HEK293T (cell line): Measurements from ENCODE around the gene ITGB5.
A peak's percentile ranks its signal among the peaks of the same experiment; 100 is the strongest.

Source experiments
- CTCF ChIA-PET: fragments of 350-600 bp; formaldehyde crosslinking; extraction: SDS; loops from one replicate; lab custom pipeline; 2021; ENCODE audit warnings: antibody characterized with exemption, inconsistent platforms; lab: Yijun Ruan, JAX
- POLR2A ChIA-PET: fragments of 350-600 bp; formaldehyde crosslinking; extraction: SDS; loops from one replicate; lab custom pipeline; 2020; ENCODE audit warnings: antibody characterized with exemption, inconsistent platforms; lab: Yijun Ruan, JAX
- DNase-seq: peaks from one replicate; pipeline ENCODE4 v3.0.0; 2012; ENCODE audit warnings: mixed read lengths; ENCODE audit errors: extremely low spot score
- ARNT ChIP-seq: fragments of 450-650 bp; IDR thresholded peaks from 2 replicates; pipeline ENCODE4 v1.6.1; 2017; ENCODE audit warnings: mild to moderate bottlenecking
- BHLHE40 ChIP-seq: fragments of 450-650 bp; IDR thresholded peaks from 2 replicates; pipeline ENCODE4 v1.6.1; 2016; ENCODE audit warnings: mild to moderate bottlenecking, moderate library complexity, borderline replicate concordance
- CTBP1 ChIP-seq: fragments of 450-650 bp; IDR thresholded peaks from 2 replicates; pipeline ENCODE4 v1.6.1; 2016; ENCODE audit warnings: borderline replicate concordance
- ELF4 ChIP-seq: fragments of 450-650 bp; IDR thresholded peaks from 2 replicates; pipeline ENCODE4 v1.6.1; 2017; ENCODE audit warnings: antibody characterized with exemption
- FOXA1 ChIP-seq: fragments of 450-650 bp; IDR thresholded peaks from 2 replicates; pipeline ENCODE4 v1.6.1; 2016; ENCODE audit warnings: mild to moderate bottlenecking
- FOXK2 ChIP-seq: fragments of 450-650 bp; IDR thresholded peaks from 2 replicates; pipeline ENCODE4 v1.6.1; 2016; ENCODE audit warnings: mild to moderate bottlenecking
- FOXM1 ChIP-seq: fragments of 450-650 bp; IDR thresholded peaks from 2 replicates; pipeline ENCODE4 v1.6.1; 2017; ENCODE audit warnings: mild to moderate bottlenecking, borderline replicate concordance
- HDGF ChIP-seq: fragments of 450-650 bp; IDR thresholded peaks from 2 replicates; pipeline ENCODE4 v1.6.1; 2017; ENCODE audit warnings: antibody characterized with exemption, borderline replicate concordance
- L3MBTL2 ChIP-seq: fragments of 450-650 bp; conservative IDR thresholded peaks from 2 replicates; pipeline ENCODE4 v1.6.1; 2016; ENCODE audit warnings: mild to moderate bottlenecking
- LEF1 ChIP-seq: fragments of 450-650 bp; IDR thresholded peaks from 2 replicates; pipeline ENCODE4 v1.6.1; 2017; ENCODE audit warnings: mild to moderate bottlenecking, borderline replicate concordance
- NFRKB ChIP-seq: fragments of 450-650 bp; IDR thresholded peaks from 2 replicates; pipeline ENCODE4 v1.6.1; 2016; ENCODE audit warnings: mild to moderate bottlenecking, moderate library complexity
- PKNOX1 ChIP-seq: fragments of 450-650 bp; IDR thresholded peaks from 2 replicates; pipeline ENCODE4 v1.6.1; 2016
- SP1 ChIP-seq: fragments of 450-650 bp; IDR thresholded peaks from 2 replicates; pipeline ENCODE4 v1.6.1; 2017
- SUZ12 ChIP-seq: fragments of 450-650 bp; IDR thresholded peaks from 2 replicates; pipeline ENCODE4 v1.6.1; 2016; ENCODE audit warnings: mild to moderate bottlenecking
- TARDBP ChIP-seq: fragments of 450-650 bp; IDR thresholded peaks from 2 replicates; pipeline ENCODE4 v1.6.1; 2016
- ZNF384 ChIP-seq: fragments of 450-650 bp; IDR thresholded peaks from 2 replicates; pipeline ENCODE4 v1.6.1; 2016

The ITGB5 gene

DNA sequence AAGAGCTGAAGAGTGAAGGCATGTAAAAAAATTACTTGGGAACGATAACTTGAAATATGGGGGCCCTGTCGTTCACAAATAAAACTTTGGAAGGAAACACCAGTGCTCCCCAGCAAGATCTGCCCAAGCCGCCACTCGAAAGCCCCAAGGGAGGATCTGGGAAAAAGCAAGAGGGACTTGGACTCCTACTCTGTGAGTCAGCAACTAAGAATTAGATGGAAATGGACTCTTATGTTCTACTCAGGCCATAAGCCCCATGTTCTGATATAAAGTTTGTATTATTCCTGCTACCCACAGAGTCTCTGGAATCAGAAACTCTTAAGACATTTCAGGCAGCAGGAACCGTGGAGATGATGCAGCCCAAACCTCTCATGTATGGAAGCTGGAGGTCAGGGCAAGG is 75.7 kb downstream of the ITGB5 start:
- no peak for DNase-seq
- CTCF ChIA-PET = no interaction called here
- POLR2A ChIA-PET = no interaction called here
- TF ChIP-seq FOXA1 (no peak), ARNT (no peak), BHLHE40 (no peak), FOXM1 (no peak), ELF4 (no peak), NFRKB (no peak), PKNOX1 (no peak), LEF1 (no peak)

- ChIA-PET CTCF (no interaction called here), POLR2A (no interaction called here)
- DNase-seq = no peak
- TF ChIP-seq LEF1 = no peak
- no peak for TF ChIP-seq ZNF384
- TF ChIP-seq PKNOX1 = peak; percentile 43; the same call in 1 of the 2 replicates
Measured at GRCh38 chr3:124810970-124811369, 76.2 kb downstream of the ITGB5 start.

DNA sequence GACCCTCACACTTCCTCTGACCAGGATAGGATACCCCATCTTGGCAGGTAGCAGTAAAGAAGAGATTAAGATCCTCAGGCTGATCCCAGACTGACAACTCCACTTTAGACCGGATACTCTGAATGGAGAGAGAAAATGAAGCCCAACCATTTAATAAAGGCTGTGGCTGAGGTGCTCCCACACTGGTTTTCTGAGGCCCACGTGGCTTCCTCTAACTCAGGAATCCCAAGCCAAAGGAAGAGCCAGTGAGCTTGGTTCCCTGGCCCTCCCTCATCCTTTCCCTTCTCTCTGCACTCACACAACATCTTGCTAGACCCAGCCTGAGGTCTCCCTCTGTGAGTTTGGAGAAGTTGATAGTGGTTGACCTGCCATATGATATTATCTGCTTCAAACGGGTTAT is 78.1 kb downstream of the ITGB5 start:
- TF ChIP-seq PKNOX1 (no peak), BHLHE40 (no peak), ZNF384 (no peak), SP1 (no peak)
- ChIA-PET CTCF (no interaction called here), POLR2A (no interaction called here)
- DNase-seq = no peak

DNA sequence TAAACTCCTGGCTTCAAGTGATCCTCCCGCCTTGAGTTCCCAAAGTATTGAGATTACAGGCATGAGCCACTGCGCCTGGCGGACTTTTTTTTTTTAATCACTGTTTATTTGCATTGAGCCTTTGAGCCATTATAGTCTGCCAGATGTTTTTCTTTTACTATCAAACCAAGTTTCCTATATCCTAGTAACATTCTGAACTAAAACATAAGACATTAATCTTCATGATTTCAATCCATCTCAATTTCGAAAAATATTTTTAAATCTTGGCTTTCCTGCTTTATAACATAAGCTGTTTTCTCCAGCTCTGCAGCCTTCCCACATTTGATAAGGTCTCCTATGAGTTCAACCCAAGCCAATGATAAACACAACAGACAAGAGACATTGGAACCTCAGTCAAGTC is 81.5 kb downstream of the ITGB5 start:
- POLR2A ChIA-PET = no interaction called here
- no peak for TF ChIP-seq ARNT
- TF ChIP-seq L3MBTL2 = no peak
- TF ChIP-seq TARDBP = no peak
- TF ChIP-seq FOXM1 = no peak
- no peak for TF ChIP-seq SP1
- no peak for TF ChIP-seq FOXK2
- TF ChIP-seq FOXA1 = no peak
- no peak for TF ChIP-seq NFRKB
- TF ChIP-seq PKNOX1 = no peak
- no peak for TF ChIP-seq LEF1
- no peak for TF ChIP-seq BHLHE40
- no peak for TF ChIP-seq HDGF

GRCh38 chr3:124804875-124805274 is 82.3 kb downstream of the ITGB5 start:
- TF ChIP-seq PKNOX1 = no peak
- TF ChIP-seq L3MBTL2 = no peak
- TF ChIP-seq FOXA1 = no peak
- no peak for TF ChIP-seq HDGF
- no peak for TF ChIP-seq SUZ12
- no peak for TF ChIP-seq TARDBP
- no peak for TF ChIP-seq ELF4
- no peak for TF ChIP-seq FOXK2
- no peak for TF ChIP-seq LEF1
- TF ChIP-seq CTBP1 = no peak
- TF ChIP-seq BHLHE40 = no peak
- no peak for TF ChIP-seq NFRKB
- no peak for TF ChIP-seq ZNF384
- TF ChIP-seq FOXM1 = no peak
- CTCF ChIA-PET = no interaction called here
- no peak for DNase-seq
- POLR2A ChIA-PET = no interaction called here

More for the DNA sequence above, 81.5 kb downstream of the ITGB5 start:
- CTCF ChIA-PET = interaction anchor here (0.7 kb wide), 1 partner anchor 7 kb away, joined by 3 read pairs; no protein-coding TSS in a partner anchor
- no peak for DNase-seq

- TF ChIP-seq NFRKB (no peak), HDGF (no peak), SP1 (no peak), CTBP1 (no peak), ARNT (no peak), LEF1 (no peak), PKNOX1 (no peak), BHLHE40 (no peak)
- no peak for DNase-seq
- ChIA-PET POLR2A (no interaction called here), CTCF (no interaction called here)
Measured at GRCh38 chr3:124802702-124803101, 84.5 kb downstream of the ITGB5 start.
